T-helper 1 cell treated with Interleukin-12 subunit alpha and Interleukin-12 subunit beta and Interleukin-4 antibody, amounts not matched to agents 30 ng/mL and 1 ng/mL, for 36 hours (primary cell): ENCODE data around the gene RMP24. TPM values are rescaled to one million over a fixed set of nuclear protein-coding genes. Genes with fewer than 3 reads are reported as not detected.

Experiments
- intact Hi-C: fragments of 100-400 bp; cut with micrococcal nuclease; formaldehyde crosslinking; loops from one replicate; pipeline ENCODE4 v1.15.1; 2024
- total RNA-seq: library from RNA; stranded (reverse); gene quantifications from 2 replicates; pipeline ENCODE4 v1.2.3, GENCODE V29; 2022

RMP24 gene

GRCh38 chr18:36025025-36025424 lies 52.5 kb downstream of the RMP24 start:
- intact Hi-C loops: no loop called here

- intact Hi-C loops: no loop called here
Measured at GRCh38 chr18:36028859-36029258, 56.4 kb downstream of the RMP24 start.

Other genes with a start within 250 kb of the RMP24 start
- 28.1 and 29.5 TPM in 2 replicates for gene RPRD1A, start 94.9 kb downstream of the RMP24 start, total RNA-seq
- 28.5 and 30.5 TPM in 2 replicates for gene SLC39A6, start 156.7 kb downstream of the RMP24 start, total RNA-seq
- 68.9 and 73.4 TPM in 2 replicates for gene ELP2, start 157.2 kb downstream of the RMP24 start, total RNA-seq
- gene MOCOS, start 214.8 kb downstream of the RMP24 start, total RNA-seq: 0.17 TPM in 2 replicates